NCI-H345 treated with DMSO at 0.1 percent for 48 hours (cell line): ENCODE data around the gene GTPBP2.
A peak's percentile ranks its signal among the peaks of the same experiment; 100 is the strongest.
"Not testable (repeated sequence)": the region's sequence is repeated elsewhere in the genome, so short reads cannot be mapped to it uniquely, and the experiment has no call there.

Experiments
- DNase-seq: peaks from one replicate; lab custom pipeline; 2025; ENCODE audit not compliant: unreplicated experiment; lab: John Stamatoyannopoulos, UW

The GTPBP2 gene

DNA sequence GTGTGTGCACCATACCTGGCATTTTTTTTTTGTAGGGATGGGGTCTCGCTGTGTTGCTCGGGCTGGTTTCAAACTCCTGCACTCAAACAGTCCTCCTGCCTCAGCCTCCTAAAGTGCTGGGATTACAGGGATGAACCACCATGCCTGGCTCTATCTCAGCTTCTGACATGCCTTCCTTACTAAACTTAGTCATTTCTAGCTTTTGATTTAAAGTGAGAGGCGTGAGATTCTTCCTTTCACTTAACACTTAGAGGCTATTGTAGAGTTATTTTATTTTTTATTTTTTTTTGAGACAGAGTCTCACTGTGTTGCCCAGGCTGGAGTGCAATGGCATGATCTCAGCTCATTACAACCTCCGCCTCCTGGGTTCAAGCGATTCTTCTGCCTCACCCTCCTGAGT is 33.9 kb upstream of the GTPBP2 start:
- not testable (repeated sequence) for DNase-seq

DNA sequence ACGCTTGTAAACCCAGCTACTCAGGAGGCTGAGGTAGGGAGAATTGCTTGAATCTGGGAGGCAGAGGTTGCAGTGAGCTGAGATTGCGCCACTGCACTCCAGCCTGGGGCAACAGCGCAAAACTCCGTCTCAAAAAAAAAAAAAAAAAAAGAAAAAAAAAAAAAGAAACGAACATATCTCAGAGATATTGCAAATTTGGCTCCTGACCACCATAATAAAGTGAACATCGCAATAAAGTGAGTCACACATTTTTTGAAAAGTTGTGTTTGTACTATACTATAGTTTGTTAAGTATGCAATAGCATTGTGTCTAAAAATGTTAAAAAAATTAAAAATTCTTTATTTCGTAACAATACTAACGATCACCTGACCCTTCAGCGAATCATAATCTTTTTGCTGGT is 29.1 kb upstream of the GTPBP2 start:
- DNase-seq, result no peak

- DNase-seq, result no peak
Observed at GRCh38 chr6:43657221-43657802, 28.2 kb upstream of the GTPBP2 start.

DNA sequence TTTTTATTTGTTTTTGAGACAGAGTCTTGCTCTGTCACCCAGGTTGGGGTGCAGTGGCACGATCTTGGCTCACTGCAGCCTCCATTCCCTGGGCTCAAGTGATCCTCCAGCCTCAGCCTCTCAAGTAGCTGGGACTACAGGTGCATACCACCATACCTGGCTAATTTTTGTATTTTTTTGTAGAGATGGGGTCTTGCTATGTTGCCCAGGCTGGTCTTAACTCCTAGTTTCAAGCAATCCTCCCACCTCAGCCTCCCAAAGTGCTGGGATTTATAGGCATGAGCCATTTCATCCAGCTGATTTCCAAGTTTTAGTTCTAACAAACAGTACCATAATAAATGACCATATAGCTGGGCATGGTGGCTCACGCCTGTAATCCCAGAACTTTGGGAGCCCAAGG is 23.8 kb upstream of the GTPBP2 start:
- not testable (repeated sequence) for DNase-seq

- no peak for DNase-seq
Observed at GRCh38 chr6:43648248-43648647, 19.2 kb upstream of the GTPBP2 start.

GRCh38 chr6:43647613-43648012 is 18.5 kb upstream of the GTPBP2 start:
- no peak for DNase-seq

- no peak for DNase-seq
Observed at GRCh38 chr6:43645613-43645964, 16.5 kb upstream of the GTPBP2 start.

DNA sequence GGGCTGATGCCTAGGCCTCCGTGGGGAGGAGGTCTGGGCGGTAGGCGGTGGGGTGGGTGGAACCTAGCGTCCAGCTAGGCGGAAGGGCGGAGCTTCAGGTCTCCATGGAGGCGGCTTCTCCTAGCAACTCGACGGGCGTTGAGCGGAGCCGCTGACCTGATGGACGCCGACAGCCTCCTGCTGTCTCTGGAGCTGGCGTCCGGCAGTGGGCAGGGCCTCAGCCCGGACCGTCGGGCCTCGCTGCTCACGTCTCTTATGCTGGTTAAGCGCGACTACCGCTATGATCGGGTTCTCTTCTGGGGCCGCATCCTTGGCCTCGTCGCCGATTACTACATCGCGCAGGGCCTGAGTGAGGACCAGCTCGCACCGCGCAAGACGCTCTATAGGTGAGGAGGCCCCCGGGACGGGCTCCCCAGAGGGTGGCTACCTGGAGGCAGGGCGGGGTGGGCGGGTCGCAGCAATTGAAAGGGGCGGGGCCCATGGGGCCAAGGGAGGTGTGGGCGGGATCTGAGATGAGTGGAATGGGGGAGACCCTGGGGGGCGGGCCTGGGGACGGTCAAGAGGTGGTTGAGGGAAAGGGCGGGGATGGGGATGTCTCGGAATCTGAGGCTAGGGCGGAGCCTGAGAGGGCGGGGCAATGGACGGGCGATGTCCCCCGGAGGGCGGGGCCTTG is 16.0 kb upstream of the GTPBP2 start, which contains the start of gene RSPH9:
Gene RSPH9 (plus strand): TSS at position 97 of the 673 bp plus-strand sequence. CDS start 63 bp downstream, at position 160.
- no peak for DNase-seq

DNA sequence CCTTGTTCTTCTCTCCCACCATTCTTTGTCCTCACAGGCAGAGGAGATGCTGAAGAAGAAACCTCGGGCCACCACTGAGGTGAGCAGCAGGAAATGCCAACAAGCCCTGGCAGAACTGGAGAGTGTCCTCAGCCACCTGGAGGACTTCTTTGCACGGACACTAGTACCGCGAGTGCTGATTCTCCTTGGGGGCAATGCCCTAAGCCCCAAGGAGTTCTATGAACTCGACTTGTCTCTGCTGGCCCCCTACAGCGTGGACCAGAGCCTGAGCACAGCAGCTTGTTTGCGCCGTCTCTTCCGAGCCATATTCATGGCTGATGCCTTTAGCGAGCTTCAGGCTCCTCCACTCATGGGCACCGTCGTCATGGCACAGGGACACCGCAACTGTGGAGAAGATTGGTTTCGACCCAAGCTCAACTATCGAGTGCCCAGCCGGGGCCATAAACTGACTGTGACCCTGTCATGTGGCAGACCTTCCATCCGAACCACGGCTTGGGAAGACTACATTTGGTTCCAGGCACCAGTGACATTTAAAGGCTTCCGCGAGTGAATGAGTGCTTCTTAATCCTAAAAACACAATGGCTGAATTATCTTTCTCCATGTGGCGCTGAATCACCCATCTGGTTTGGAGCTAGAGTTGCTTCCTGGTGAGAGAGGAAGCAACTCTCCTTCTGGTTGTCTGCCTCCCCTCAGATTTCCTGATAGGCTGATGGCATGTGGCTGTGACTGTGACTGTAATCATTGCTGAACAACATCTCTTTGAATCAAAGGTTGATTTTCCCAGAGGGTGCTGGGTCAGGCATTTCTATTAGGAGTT is 11.1 kb upstream of the GTPBP2 start:
- no peak for DNase-seq

DNA sequence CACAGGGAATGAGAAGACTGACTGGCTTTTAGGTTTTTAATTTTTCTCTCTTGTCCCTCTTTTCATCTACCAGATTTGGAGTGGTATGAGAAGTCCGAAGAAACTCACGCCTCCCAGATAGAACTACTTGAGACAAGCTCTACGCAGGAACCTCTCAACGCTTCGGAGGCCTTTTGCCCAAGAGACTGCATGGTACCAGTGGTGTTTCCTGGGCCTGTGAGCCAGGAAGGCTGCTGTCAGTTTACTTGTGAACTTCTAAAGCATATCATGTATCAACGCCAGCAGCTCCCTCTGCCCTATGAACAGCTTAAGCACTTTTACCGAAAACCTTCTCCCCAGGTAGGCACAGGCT is 7.2 kb upstream of the GTPBP2 start:
- no peak for DNase-seq

- DNase-seq, result peak; percentile 63
Observed at GRCh38 chr6:43635387-43636307, 6.6 kb upstream of the GTPBP2 start, which contains the start of gene MAD2L1BP. MAD2L1BP (plus strand) TSS chr6:43635840; CDS start chr6:43635876, 36 bp downstream.

DNA sequence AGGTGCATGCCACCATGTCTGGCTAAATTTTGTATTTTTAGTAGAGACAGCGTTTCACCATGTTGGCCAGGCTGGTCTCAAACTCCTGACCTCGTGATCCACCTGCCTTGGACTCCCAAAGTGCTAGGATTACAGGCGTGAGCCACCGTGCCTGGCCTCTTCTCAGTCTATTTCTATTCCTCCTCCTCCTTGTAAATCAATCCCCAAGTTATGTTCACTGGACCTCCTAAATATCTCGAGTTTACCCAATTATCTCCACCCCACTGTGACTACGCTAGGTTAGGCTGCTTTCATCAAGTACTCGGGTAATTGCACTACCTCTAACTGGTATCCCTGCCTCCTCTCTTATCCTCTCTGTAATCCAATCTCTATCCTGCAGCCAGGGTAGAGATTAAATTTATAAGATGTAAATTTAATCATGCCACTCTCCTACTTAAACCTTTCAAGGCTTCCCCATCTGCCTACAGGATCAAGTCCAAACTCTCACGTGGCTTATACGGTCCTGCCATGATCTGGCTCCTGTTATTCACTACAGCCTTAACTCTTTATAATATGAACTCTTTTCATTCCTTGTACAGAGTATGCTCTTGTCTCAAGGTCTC is 5.7 kb upstream of the GTPBP2 start:
- no peak for DNase-seq

- not testable (repeated sequence) for DNase-seq
Observed at GRCh38 chr6:43633002-43633401, 3.9 kb upstream of the GTPBP2 start.

DNA sequence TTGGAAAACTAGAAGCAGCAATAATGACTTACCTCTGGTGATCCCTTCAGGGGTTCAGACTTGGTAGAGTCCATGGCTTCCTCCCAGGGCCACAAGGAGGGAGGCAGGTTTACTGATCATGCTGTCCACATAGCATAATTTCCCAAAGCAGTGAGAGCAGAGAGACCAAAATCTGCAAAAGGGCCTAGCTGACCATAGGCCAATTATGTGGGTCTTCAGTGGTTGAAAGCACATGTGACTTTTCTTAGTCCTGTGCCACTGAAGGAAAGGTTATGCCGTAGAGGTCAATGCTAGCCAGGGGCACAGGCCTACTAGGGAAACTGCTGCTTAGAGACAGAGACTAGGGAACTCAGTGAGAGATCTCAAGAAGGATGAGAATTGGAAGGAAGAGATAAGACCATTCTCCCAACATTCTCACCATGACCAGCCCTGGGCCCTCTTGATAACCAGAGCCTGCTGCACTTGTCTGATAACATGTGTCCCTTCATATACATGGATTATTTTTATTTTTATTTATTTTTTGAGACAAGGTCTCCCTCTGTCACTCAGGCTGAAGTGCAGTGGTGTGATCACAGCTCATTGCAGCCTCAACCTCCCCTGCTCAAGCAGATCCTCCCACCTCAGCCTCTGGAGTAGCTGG is 2.0 kb upstream of the GTPBP2 start:
- DNase-seq, result no peak

DNA sequence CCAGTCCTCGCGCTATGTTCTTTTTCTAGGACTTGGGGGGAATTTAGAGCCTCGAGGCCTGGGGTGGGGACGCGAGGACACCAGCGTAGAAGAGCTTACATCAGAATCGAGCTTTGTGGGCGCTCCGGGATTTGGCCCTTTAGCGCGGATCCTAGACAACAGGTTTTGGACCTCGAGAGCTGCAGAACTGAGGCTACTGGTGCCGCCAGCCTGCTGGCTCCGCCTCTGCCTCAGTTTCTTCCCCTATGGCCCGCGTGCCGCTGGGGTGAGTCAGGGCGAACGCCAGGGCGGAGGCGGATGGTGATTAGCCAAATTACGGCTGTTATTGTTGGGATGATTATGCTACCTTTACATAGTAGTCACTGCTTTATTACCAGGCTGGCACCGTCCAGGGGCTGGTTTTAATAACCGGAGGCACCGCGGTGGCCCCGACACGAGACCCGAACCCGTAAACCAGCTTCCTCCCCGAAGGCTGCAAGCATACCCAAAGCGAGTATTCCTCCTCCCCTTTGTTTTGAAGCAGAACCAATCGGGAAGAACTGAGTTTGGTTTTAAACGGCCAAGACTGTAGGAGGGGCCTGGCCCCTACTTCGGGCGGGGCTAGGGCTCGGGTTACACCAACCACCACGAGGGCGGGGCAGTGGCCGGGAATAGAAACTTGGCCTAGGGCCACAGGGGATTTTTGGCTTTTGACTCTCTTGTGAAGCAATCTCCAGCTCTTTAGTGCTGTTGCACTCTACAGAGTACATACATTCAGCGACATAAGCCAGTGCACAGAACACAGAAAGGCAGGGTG is 639 bp upstream of the GTPBP2 start:
- DNase-seq, result peak; percentile 94

DNA sequence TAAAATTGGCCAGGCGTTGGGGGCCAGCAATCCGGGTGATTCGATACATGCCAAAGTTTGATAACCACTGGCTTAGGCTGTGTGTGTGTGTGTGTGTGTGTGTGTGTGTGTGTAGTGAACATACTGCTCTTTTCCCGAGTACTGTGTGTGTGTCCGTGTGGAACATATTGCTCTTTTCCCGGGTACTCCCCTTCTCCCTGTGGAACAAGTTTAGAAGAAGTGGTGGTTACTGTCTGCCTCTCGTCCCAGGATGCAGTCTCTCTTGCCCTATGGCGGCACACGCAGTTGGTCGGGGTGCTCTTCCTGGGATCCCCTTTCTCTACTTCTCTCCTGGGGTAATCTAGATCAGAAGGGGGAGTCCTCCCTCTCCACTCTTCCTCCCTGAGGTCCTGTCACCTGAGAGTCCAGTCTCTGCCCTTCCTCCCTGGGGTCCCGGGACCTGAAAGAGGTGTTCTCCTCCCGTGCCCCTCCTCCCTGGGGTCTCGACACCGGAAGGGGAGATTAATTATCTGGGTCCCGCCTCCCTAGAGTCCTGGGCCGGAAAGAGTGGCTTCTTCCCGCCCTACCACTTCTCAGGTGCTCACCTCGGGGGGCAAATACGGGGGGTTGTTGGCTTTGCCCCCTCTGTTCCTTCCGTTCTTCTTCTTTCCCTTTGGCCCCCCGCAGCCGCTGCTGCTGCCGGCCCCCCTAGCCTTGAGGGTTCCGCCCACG is 516 bp downstream of the GTPBP2 start:
- DNase-seq, result peak; percentile 42

DNA sequence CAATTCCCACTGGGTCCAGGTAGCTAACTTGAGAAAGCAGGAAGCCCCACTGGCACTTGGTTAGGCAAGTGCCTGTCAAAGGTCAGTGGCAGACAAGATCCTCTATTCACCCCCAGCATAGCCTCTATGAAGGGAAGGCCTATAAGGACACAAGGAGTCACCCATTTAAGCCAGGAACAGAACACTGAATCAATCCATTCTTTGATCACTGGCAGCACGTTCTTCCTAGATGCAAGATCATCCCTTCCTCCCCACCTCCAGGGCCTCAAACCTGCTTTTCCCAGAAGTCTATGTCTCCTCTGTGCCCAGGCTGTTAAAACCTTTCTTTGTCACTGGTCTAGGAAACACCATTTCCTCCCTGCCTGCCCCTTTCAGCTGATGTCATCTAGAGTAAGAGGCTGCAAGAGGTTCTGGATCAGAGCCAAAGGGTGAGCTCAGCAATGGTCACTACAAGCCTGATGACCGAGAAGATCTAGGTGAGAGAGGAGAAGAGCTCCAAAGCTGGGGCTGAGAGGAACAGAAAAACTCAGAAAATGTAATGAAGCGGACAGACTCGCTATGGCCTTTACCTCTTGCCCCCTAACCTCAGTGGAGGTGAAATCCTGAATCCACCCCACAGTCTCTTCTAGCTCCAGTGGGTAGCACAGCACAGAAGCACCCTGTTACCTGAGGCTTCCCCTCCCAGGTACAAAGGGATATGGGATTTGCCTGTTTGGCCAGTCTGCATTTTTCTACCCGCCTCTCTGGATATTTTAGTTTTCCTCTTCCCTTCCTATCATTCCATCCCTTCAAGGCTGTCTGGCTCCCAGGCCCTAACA is 1.8 kb downstream of the GTPBP2 start:
- DNase-seq, result no peak
